GM21367 (cell line): Measurements from ENCODE around the gene CRYL1.

ENCODE experiments used
- ATAC-seq: cut with Tn5 transposase; IDR thresholded peaks from one replicate; pipeline ENCODE4 v1.9.1; 2021; ENCODE audit not compliant: unreplicated experiment

The CRYL1 gene

GRCh38 chr13:20495087-20496023 lies 30.3 kb downstream of the CRYL1 start:
- ATAC-seq, result no peak

- no peak for ATAC-seq
Measured at GRCh38 chr13:20494656-20495055, 31.0 kb downstream of the CRYL1 start.

- ATAC-seq, result no peak
Measured at GRCh38 chr13:20492641-20493040, 33.0 kb downstream of the CRYL1 start.

GRCh38 chr13:20491926-20492435 lies 33.7 kb downstream of the CRYL1 start:
- ATAC-seq, result no peak

GRCh38 chr13:20489185-20489820 lies 36.4 kb downstream of the CRYL1 start:
- no peak for ATAC-seq

GRCh38 chr13:20487927-20488326 lies 37.7 kb downstream of the CRYL1 start:
- ATAC-seq, result no peak

DNA sequence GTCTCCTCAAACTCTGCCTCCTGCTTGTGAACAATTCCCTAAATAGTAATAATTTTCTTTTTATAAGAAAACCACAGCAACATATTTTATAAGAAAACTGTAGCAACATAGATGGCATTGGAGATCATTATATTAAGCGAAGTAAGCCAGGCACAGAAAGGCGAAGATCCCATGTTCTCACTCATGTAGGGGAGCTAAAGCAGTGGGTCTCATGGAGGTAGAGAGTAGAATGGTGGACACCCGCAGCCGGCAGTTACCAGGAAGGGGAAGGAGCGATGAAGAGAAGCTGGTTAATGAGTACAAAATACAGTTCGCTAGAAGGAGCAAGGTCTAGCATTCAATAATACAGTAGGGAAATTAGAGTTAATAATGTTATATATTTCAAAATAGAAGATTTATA lies 42.9 kb downstream of the CRYL1 start:
- no peak for ATAC-seq

GRCh38 chr13:20482275-20482761 lies 43.3 kb downstream of the CRYL1 start:
- ATAC-seq, result no peak

DNA sequence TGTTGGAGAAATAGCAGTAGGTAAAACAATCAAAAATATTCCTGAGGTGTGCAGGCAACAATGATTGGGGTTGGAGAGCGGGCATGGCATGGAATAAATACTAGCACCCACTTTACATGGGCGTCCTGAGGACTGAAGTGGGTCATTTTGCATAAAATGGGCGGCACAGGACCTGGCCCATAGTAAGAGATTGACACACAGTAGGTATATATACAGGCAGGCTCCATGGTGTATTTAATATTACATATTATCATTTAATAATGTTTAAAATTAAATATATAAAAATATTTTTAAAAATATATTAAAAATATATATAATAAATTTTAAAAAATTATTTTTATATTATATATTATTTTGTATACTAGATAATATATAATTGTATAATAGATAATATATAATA lies 48.3 kb downstream of the CRYL1 start:
- no peak for ATAC-seq

DNA sequence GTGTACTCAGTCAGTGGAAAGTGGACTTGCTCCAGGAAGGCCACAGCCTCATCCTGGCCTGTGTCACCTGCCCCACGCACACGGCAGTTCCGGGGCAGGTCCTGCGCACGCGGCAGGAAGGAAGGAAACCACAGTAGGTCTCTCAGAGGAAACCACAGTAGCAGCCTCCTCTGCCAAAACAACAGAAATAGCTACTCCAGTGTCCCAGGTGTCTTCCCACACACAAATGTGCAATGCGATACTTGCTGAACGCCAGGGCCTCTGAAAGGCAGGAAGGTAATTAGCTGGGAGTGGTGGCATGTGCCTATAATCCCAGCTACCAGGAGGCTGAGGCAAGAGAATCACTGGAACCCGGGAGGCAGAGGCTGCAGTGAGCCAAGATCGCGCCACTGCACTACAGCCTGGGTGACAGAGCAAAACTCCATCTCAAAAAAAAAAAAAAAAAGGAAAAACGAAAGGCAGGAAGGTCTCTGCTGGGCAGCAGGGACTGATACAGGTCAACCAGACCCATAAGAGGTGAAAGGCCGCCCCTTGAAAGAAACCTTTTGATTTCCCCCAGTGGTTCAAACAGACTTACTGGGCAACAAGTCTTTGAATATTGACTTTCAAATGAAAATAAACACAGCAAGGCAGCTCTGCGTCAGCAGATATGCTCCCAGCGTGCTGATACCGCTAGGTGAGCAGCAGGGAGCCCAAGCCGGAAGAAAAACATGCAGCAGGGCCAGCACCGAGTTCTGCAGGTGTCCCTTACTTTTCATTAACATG lies 49.5 kb downstream of the CRYL1 start:
- ATAC-seq, result peak; percentile 99

GRCh38 chr13:20474515-20474914 lies 51.1 kb downstream of the CRYL1 start:
- ATAC-seq, result no peak

- no peak for ATAC-seq
Measured at GRCh38 chr13:20473888-20474287, 51.8 kb downstream of the CRYL1 start.

DNA sequence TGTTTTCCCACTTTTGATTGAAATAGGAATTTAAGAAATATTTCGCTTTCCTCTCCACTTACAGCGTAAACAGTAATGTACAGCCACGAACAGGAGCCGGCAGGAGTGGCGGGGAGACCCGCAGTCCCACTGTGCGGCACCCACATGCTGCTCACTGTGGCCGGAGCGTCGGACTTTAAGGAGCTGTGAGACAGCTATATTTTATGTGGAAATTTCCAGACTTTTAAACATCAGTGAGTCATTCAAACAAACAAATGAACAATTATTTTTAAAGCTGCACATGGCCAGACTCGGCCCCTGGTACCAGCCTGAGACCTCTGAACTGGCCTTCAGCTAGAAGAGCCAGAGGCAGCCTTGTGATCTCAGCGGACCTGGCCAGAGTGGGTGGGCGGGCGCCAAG lies 52.5 kb downstream of the CRYL1 start:
- no peak for ATAC-seq

DNA sequence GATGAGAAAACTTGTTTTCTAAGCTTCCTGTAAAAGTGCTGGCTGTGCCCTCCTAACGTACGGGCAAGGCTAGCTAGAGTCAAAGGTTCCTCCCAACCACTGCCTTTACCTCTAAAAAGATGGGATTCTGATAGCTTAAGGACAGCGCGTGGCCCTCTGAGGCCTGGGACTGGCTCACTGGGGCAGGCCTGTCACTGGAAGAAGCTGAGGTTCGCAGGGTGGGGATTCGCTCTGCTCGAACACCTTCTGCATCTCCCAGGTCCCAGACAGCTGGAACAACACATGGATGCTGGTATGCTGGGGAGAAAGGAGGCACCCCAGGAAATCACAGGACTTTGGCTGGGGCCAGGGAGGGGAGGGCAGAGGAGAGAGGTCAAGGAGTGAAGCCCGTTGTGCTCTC lies 53.1 kb downstream of the CRYL1 start:
- ATAC-seq, result no peak

- ATAC-seq, result no peak
Measured at GRCh38 chr13:20470136-20470535, 55.5 kb downstream of the CRYL1 start.

GRCh38 chr13:20466371-20466770 lies 59.3 kb downstream of the CRYL1 start:
- ATAC-seq, result no peak

GRCh38 chr13:20465218-20465879 lies 60.3 kb downstream of the CRYL1 start:
- no peak for ATAC-seq

GRCh38 chr13:20462921-20463320 lies 62.7 kb downstream of the CRYL1 start:
- no peak for ATAC-seq

DNA sequence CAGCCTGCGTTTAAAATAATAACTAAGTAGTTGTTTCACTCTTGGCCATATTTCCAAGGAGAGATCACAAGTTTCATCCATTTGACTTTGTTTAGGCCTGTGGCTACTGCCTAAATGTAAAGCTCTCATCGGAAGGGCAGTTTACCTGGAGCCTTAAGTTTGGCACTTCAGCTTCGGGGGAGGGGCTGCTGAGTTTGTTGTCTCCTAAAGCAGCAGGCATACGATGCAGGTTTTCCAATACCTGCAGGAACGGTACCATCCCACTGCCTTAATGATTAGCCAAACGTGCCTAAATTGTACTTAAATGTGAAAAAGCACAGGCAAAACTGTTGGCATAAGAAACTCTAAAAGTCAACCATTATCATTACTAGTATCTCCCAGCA lies 63.1 kb downstream of the CRYL1 start:
- no peak for ATAC-seq

- ATAC-seq, result no peak
Measured at GRCh38 chr13:20461860-20462532, 63.7 kb downstream of the CRYL1 start.
